Hematopoietic multipotent progenitor cell treated with erythropoietin and hydrocortisone succinate and interleukin-3 and kit ligand, for 8 days (in vitro differentiated cells): ENCODE measurements around the gene LAMA3.

ENCODE experiments used
- DNase-seq: peaks from one replicate; pipeline ENCODE4 v3.0.0-alpha.2; 2015

LAMA3 gene

DNA sequence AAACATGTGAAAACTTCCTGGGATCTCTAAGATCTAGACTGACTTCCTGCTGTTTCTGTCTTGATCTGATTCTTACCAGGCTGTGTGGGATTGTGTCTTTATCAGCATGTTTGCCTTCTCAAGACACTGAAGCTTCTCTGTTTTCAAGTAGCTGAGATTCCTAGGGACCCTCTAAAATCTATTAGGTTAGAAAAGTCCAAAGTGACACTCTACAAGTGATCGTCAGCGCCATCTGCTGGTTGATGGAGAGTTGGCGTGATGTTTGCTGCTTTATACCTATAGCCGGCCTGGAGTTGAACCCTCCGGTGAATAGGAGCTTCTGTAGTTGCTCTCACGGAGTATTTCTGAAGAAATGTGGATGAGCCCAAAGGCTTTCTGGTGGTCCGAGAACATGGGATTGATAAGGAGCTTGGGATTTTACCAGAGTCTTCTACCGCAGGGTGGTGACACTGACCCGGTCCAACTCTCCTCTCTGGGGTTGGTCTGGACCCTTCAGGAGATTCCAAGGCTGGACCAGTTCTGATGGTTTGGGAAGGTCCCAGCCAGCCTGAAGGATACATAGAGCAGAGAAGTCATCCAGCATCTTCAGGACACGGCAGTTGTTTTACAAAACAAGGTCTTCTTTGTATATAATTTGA lies 229.3 kb downstream of the LAMA3 start:
- peak; percentile 84 for DNase-seq

GRCh38 chr18:23920054-23920453 lies 230.8 kb downstream of the LAMA3 start:
- no peak for DNase-seq

DNA sequence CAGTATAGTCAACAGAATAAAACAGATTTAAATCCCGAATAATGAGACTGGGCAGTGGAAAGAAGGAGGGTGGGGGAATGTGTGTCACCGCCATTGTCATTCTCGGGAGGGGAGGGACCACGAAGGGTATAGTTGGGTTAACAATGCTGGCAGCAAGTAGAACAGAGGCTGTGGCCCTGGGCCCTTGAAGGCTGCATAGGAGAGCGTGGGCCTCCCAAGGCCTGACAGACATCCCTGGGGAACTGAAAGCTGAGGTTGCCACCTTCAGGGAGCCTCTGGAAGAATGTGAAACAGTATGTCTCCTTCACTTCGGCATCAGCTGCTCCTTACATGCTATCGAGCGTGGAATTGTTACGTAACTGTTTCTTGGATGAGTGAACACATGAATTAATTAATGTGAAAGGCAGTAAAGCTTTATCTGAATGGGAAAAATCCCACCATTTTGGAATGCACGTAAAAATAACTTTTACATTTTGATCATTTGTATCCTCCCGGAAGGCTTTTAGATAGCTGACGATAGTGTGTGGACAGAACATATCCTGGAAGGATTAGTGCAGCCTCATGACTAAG lies 232.5 kb downstream of the LAMA3 start:
- no peak for DNase-seq

DNA sequence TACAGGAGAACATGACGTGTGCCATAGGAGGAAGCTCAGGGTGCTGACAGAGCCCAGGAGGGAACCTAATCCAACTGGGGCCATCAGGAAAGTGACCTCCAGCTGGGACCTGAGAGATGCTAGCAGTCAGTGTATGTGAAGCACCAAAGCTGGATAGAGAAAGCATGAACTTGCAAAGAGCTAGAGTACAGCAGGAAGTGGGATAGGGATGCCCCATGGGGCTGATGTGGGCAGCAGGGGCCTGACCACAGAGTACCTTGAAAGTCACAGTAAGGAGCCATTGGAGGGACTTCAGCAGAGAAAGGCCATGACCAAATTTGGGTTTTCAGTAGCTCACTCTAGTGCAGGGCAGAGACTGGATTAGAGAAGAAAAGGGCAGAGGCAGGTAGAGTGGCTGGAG lies 233.7 kb downstream of the LAMA3 start:
- DNase-seq = no peak

DNA sequence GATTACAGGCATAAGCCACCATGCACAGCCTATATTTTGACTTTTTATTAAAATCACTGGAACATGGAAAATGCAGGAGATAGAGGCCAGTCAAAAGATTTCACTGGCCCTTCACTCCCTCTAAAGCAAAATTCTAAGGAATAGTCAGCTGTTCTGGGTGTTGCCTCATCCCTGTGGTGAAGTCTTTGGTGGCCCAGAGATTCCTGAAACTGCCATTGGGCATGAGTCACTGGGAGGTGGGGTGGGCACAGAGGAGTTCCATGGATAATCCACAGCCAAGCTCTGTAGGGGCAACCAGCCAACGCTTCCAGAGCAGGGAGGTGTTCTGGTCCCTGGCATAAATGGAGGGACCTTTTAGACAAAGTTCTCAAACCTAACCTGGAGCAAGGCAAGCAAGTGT lies 235.6 kb downstream of the LAMA3 start:
- no peak for DNase-seq

DNA sequence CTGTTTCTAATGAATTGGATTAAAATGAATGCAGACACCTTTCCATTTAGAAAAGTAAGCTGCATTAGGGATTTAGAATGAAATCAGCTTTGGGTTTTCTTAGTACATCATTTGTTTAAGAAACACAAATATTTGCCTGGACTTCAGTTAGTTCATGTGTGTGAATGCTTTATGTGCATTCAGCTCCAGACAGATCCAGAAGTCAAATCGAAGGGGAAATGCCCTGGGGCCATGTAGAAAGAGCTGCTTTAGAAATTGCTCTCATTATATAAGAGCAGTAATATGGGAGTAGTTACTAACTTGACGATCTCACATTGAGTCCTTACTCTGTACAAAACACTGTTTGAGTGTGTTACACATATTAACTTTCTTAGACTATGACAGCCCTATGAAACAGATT lies 237.3 kb downstream of the LAMA3 start:
- DNase-seq = no peak

DNA sequence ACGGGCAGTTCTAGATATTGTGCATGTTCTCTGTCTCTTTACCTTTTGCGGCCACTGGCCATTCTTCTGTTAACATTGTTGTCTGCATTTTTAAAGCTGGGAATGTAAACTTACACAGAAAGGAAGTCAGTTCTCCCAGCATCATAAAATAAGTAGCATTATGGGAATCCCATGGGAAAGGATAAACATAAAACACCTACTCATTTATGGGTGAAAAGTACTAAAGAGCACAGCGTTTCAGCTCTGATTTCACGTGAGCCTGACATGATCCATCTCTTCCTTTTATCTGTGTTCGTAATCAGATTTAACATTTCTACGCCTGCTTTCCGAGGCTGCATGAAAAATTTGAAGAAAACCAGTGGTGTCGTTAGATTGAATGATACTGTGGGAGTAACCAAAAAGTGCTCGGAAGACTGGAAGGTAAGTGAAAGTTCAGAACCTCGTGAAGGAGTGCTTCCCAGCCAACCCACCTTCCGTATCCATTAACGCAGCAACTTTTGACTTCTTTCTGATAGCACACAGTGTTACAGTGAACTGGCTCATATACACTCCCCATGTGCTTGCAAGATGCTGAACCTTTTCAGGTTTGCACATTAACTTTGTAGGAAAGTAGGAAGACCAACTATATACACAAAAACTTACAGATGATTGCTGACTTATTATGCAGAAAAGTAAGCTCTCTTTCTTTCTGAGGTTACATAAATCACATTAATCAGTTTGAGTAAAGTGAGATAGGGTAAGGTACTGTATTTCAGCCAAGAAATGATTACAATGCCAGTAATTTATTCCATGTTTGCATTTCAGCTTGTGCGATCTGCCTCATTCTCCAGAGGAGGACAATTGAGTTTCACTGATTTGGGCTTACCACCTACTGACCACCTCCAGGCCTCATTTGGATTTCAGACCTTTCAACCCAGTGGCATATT lies 238.8 kb downstream of the LAMA3 start:
- no peak for DNase-seq

- DNase-seq = no peak
Observed at GRCh38 chr18:23929362-23929930, 240.2 kb downstream of the LAMA3 start.

GRCh38 chr18:23930002-23930401 lies 240.7 kb downstream of the LAMA3 start:
- DNase-seq = no peak

DNA sequence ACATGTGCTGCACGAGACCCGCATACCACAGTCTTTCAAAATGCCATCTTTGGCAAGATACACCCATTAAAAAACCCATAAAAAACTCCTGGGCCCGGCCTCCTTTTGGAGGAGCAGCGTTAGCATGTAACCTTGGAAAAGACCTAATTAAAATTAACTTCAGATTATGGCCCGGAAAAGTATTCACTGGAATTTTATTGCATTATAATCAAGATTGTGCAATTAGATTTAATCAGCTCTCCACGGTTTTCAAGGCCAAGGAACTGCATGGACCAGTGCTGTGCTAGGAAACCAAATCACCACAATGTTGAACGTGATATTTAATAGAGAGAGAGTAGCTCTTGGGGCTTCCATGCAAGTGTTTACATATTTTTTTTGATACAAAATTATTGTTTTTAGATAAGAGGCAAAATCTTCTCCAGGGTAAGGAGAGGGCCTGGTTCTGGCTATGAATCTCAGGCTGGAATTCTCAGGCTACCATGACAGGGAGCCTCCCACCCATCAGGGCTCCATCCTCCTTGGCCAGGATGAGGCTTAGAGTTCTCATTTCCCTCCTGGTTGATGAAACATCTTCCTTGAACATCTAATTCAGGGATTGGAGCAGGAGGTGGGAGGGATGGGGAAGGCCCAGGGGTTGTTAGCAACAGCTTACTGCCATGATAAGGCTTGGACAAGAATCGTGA lies 243.3 kb downstream of the LAMA3 start:
- no peak for DNase-seq

GRCh38 chr18:23933407-23933806 lies 244.2 kb downstream of the LAMA3 start:
- no peak for DNase-seq

DNA sequence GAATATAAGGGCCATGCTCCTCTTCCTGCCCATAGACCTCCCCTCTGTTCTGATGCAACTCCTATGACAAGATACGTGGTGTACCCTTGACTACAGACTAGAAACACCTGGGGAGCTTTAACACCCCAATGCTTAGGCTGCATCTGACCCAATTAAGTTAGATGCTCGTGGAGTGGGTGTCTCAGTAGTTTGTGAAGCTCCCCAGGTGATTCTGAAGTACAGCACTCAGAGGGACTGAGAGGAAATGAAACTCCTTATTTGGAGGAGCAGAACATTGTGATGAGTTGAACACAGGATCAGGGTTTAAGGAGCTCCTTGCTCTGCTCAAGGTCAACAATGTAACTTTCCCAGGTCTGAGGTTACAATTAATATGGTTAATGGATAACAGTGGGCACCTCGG lies 245.0 kb downstream of the LAMA3 start:
- DNase-seq = no peak

DNA sequence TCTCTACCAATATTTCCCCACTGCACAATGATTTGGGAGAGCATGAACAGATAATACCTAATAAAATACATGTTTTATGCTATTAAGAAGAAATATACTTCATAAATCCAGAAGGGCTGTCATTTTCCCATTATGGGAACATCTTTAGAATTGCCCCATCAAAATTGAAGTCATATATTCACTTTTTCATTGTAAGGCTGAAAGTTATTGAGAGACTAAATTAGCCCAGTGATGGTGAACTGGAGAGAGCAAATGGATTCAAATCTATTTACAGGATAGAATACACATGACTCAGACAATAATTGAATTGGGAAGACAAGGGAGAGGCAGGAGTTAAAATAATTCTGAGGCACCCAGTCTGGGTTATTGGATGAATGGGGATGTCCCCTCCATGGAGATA lies 245.6 kb downstream of the LAMA3 start:
- DNase-seq = no peak

DNA sequence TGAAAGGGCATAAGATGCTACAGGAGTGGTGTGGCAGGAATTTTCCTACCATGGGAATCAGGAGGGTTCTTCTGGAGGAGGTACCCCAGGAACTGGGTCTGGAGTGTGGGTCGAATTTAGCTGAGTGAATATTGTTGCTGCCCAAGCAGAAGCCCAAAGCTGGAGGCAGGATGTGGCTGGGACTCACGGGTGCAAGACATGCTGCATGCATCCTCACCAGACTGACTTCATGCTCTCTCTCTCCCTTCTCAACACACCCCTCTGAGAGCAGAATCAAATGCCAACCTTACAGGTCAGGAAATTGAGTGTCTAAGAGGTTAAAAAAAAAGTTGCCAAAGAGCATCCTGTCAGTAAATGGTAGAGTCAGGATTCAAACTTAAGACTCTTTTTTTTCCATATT lies 246.6 kb downstream of the LAMA3 start:
- DNase-seq = no peak

DNA sequence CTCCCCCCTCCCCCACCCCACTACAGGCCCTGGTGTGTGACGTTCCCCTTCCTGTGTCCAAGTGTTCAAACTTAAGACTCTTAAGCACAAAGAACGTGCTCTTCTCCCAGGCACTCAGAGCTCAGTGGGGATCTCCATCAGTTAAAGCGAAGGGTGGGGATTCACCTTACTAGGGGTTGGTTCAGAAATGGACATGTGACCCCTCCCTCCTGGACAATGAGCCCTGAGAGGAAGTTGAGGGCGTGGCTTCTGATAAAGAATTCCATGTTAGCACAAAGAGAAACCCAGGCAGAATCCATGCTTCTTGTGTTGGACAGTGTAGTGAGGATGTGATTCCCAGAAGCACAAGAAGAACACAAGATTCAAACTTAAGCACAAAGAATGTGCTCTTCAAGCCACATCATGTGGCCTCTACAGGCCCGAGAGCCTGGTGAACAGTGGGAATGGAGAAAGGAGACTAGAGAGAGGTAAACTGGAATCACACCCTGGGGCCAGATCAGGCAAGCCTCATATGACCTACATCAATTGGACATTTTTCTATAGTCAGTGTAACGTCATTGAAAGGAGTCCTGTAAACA lies 247.2 kb downstream of the LAMA3 start:
- no peak for DNase-seq

DNA sequence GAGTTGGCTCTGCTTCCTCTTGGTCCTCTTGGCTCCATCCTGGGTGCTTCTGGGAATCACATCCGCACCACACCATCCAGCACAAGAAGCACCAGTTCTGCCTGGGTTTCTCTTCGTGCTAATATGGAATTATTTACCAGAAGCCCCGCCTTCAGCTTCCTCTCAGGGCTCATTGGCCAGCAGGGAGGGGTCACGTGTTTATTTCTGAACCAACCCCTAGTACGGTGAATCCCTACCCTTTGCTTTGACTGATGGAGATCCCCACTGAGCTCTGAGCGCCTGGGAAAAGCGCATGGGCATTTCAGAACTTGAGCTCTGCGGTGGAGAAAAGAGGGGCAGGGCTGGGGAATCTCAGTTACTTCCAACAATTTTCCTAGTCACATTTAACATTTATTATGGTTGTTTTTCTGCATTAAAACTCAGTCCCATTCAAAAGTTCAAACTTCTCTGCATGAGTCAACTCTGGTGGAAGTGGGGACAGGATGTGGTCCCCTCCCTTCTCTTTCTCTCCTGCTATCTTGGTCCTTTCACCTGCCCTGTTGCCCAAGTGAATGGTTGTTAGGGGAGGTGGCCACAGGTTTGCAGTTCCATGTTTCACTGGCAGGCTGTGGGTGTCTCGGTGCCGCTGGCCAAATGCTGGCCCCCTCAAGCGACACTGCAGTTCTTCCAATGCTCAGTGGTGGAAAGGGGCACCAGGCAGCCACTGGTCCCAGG lies 248.9 kb downstream of the LAMA3 start:
- no peak for DNase-seq

DNA sequence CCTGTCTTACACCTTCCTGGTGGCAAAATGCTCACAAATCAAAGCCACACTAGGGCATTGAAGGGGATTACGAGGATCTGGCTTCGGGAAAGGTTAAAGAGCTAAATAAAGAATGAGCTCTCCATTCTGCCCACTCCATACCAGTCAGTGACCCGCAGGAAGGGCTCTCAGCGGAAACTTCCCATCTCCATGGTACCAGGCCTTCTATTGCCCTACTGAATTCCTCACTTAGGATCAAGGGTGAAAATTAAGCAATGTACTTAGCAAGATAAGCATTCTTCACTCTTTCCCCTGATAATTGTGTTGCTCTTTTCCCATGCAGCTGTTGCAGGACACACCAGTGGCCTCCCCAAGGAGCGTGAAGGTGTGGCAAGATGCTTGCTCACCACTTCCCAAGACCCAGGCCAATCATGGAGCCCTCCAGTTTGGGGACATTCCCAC lies 249.7 kb downstream of the LAMA3 start:
- no peak for DNase-seq

DNA sequence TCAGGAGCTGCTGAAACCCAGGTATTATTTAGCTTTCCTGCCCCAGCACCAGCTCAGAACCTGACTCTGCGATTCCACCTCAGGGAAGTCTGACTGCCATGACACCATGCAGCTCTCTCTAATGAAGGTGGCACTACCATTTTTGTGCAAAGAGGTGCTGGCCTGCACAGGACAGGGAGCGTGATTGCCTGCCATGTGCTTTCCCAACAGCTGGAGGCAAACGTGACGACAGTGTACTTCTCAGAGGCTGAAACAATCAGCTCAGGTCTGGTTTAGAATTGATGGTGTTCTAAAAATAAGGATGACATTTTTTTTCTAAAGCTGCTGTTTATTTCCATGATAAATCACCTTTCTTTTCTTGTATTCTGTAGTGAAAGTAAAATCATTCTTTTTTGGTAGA lies 250.1 kb downstream of the LAMA3 start:
- no peak for DNase-seq

- DNase-seq = no peak
Observed at GRCh38 chr18:23939896-23940295, 250.6 kb downstream of the LAMA3 start.

DNA sequence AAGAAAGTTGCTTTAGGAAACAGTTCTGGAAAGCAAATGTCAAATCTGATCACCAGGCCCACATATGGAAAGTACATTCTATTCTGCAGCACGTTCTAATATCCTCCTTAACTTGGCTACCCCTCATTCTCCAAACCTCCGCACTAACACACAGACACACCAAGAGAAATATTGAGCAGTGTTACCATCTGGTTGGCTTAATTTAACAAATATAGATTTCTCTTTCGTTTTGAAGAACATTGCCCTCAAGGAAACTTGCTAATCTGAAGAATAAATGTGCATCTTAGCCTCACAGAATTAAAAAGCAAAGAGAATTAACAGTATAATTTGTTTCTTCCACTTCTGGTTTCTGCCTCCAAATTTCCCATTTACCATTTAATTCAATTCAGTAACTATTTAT lies 252.5 kb downstream of the LAMA3 start:
- DNase-seq = no peak

DNA sequence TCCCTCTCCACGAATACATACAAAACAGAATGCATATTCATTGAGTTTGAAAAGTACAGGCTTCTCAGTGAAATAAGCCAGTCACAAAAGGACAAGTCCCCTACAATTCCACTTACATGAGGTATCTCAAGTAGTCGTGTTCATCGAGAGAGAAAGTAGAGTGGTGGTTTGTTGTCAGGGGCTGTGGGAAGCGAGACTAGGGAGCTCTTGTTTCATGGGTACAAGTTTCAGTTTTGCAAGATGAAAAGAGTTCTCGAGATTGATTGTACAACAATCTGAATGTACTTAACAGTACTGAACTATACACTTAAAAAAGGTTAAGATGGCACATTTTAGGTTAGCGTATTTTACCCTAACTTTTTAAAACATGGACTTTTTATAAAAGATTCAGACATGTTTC lies 253.9 kb downstream of the LAMA3 start:
- no peak for DNase-seq
